Brain microvascular endothelial cell (primary cell): ENCODE data around the gene LDLRAD4.
"Not testable (repeated sequence)": the region's sequence is repeated elsewhere in the genome, so short reads cannot be mapped to it uniquely, and the experiment has no call there.

ENCODE experiments used
- DNase-seq: peaks from one replicate; pipeline ENCODE4 v3.0.0-alpha.2; 2020
- H3K27ac ChIP-seq: fragments of 250-450 bp; sonication (Bioruptor Pico); 2 replicates; pipeline ENCODE4 v1.5.1; 2020; ENCODE audit warnings: mild to moderate bottlenecking, moderate library complexity
- H3K27me3 ChIP-seq: fragments of 250-450 bp; sonication (Bioruptor Pico); replicated peaks from 2 replicates; pipeline ENCODE4 v1.5.1; 2020; ENCODE audit warnings: mild to moderate bottlenecking
- H3K36me3 ChIP-seq: fragments of 250-450 bp; sonication (Bioruptor Pico); replicated peaks from 2 replicates; pipeline ENCODE4 v1.5.1; 2020; ENCODE audit warnings: mild to moderate bottlenecking
- H3K4me3 ChIP-seq: 2 replicates; pipeline ENCODE4 v1.5.1; 2011; ENCODE audit warnings: low read depth, mild to moderate bottlenecking, control low read depth, low read length, moderate library complexity
- in situ Hi-C: cut with HindIII; loops from 2 replicates; pipeline ENCODE4 v1.10.0; 2017; ENCODE audit warnings: low sequenced_read_pairs, low pct_ligation_motif_present
- TF ChIP-seq, protein P1 (sequence below): IDR thresholded peaks from 2 replicates; pipeline ENCODE4 v1.5.1; 2011; ENCODE audit warnings: low read depth, mild to moderate bottlenecking, moderate library complexity, low read length, control low read depth, inconsistent platforms; ENCODE audit errors: missing control alignments

LDLRAD4 gene

DNA sequence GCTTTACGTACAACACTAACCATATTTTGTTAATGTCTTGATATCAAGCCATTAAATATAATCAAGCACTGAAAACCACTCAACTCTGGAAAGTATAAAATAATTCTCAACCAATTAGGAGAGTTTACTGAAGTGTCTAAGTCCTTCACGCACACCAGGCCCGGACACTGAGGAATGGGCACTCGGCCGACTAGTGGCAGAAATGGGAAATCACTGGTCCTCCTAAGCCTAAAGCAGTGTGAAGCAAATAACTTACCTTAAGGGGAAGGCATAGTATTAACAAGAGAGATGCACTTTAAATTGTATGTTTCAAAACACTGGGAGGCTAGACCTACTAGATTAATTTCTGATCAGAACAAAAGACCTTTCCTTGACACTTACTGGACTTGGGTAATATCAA is 462.1 kb downstream of the LDLRAD4 start:
- DNase-seq: no peak
- Histone ChIP-seq H3K27me3 (no peaks in the 10 kb centered on the region), H3K4me3 (no peak overlapping the region), H3K27ac (no peak overlapping the region), H3K36me3 (no peaks in the 10 kb centered on the region)
- in situ Hi-C loops: no loop called here
- TF ChIP-seq, protein P1, sequence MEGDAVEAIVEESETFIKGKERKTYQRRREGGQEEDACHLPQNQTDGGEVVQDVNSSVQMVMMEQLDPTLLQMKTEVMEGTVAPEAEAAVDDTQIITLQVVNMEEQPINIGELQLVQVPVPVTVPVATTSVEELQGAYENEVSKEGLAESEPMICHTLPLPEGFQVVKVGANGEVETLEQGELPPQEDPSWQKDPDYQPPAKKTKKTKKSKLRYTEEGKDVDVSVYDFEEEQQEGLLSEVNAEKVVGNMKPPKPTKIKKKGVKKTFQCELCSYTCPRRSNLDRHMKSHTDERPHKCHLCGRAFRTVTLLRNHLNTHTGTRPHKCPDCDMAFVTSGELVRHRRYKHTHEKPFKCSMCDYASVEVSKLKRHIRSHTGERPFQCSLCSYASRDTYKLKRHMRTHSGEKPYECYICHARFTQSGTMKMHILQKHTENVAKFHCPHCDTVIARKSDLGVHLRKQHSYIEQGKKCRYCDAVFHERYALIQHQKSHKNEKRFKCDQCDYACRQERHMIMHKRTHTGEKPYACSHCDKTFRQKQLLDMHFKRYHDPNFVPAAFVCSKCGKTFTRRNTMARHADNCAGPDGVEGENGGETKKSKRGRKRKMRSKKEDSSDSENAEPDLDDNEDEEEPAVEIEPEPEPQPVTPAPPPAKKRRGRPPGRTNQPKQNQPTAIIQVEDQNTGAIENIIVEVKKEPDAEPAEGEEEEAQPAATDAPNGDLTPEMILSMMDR: peak; percentile 60

DNA sequence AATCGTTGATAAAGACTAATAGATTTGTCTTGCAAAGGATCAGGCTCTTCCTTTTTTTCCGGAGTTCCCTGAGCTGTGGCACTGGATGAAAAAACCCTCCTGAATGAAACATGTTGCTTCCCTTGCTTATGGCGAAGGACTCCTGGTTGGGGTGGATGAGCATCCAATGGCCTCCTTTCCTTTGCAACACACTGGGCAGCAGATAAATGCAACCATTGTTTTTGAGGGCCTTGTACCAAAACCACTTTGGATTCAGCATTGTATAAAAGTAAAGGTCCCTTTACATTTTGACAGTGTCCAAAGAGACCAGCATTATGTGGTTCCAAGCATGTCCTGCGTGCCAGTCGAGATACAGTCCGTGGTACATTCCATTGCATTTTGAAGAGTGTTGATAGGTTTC is 463.1 kb downstream of the LDLRAD4 start:
- in situ Hi-C loops: no loop called here
- no peaks in the 10 kb centered on the region for H3K36me3 ChIP-seq
- DNase-seq: no peak
- no peaks in the 10 kb centered on the region for H3K27me3 ChIP-seq
- no peak overlapping the region for H3K4me3 ChIP-seq
- TF ChIP-seq, protein P1: no peak
- H3K27ac ChIP-seq: no peak overlapping the region

DNA sequence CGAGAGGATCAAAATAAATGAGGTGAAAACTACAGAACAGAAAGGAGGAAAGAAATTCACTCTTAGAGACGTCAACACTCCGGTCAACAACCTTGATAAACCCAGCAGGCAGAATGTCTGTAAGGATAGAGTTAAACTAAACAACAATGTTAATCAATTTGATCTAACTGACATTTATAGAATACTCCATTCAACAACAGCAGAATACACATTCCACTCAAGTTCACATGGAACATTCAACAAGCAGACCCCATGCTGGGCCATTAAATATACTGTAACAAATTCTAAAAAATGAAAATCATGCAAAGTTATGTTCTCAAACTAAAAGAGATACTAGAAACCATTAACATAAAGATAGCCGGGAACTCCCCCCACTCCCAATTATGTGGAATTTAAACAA is 466.0 kb downstream of the LDLRAD4 start:
- TF ChIP-seq, protein P1: no peak
- in situ Hi-C loops: no loop called here
- no peak for DNase-seq
- H3K27ac ChIP-seq: no peak overlapping the region
- no peaks in the 10 kb centered on the region for H3K27me3 ChIP-seq
- H3K36me3 ChIP-seq: no peaks in the 10 kb centered on the region
- H3K4me3 ChIP-seq: no peak overlapping the region

DNA sequence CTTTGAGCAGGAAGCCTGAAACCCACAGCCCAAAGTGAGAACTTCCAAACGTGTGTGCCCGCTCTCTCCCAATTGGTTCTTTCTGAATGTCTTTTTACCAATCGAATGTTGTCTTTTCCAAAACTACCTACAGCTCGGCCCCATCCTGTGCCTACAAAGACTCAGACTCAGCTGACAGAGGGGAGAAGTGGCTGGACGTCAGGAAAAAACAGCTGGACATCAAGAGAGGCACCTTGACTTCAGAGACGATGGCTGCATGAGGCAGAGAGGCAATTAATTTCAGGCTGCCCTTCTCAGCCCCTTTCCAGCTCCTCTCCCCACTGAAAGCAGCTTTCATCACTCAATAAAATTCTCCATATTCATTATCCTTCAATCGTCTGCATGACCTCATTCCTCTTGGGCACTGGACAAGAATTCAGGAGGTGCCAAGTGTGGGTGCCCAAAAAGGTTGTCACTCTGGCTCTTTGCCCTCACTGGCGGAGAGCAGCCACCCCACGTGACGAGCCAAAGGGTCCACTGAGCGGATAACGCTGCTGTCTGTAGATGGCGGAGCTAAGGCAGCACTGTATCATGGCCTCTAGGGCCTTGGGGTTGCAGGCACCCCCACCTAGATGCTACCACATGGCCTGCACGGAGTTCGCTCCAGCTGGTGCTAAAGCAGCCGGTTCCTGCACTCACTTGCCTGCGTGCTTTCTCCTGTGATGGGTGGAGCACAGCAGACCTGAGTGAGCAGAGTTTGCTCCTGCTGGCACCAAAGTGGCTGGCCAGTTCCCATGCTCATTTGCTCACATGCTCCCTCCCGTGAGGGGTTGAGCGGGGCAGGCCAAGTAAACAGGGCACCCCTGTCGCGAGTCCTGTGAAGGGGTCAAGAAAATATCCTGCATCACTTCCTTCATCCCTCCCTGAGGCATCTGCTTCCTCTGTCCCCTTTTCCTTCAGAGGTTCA is 469.9 kb downstream of the LDLRAD4 start:
- no peak overlapping the region for H3K27ac ChIP-seq
- TF ChIP-seq, protein P1: no peak
- H3K36me3 ChIP-seq: no peaks in the 10 kb centered on the region
- no peaks in the 10 kb centered on the region for H3K27me3 ChIP-seq
- no peak for DNase-seq
- H3K4me3 ChIP-seq: no peak overlapping the region
- in situ Hi-C loops: no loop called here

DNA sequence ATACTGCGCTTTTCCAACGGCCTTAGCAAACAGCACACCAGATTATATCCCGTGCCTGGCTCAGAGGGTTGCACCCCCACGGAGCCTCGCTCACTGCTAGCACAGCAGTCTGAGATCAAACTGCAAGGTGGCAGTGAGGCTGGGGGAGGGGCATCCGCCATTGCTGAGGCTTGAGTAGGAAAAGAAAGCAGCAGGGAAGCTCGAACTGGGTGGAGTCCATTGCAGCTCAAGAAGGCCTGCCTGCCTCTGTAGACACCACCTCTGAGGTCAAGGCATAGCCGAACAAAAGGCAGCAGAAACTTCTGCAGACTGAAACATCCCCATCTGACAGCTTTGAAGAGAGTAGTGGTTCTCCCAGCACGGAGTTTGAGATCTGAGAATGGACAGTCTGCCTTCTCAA is 471.5 kb downstream of the LDLRAD4 start:
- DNase-seq, H3K4me3 ChIP-seq, H3K36me3 ChIP-seq, H3K27ac ChIP-seq, H3K27me3 ChIP-seq, in situ Hi-C loops: not testable (repeated sequence)

DNA sequence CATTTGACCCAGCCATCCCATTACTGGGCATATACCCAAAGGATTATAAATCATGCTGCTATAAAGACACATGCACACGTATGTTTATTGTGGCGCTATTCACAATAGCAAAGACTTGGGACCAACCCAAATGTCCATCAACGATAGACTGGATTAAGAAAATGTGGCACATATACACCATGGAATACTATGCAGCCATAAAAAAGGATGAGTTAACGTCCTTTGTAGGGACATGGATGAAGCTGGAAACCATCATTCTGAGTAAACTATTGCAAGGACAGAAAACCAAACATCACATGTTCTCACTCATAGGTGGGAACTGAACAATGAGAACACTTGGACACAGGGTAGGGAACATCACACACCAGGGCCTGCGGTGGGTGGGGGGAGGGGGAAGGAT is 476.8 kb downstream of the LDLRAD4 start:
- in situ Hi-C loops, H3K36me3 ChIP-seq, DNase-seq, H3K27me3 ChIP-seq, H3K27ac ChIP-seq, H3K4me3 ChIP-seq: not testable (repeated sequence)

DNA sequence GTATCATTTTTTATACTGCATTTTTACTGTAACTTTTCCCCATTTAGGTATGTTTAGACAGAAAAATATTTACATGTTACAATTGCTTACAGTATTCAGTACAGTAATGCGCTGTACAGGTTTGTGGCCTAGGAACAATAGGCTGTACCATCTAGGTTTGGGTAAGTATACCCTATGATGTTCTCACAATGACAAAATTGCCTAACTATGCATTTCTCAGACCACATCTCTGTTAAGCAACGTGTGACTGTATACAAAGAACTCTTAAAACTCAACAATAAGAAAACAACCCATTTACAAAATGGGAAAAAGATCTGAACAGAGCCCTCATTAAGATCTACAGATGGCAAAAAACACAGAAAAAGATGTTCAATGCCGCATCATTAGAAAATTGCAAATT is 478.4 kb downstream of the LDLRAD4 start:
- no peak for DNase-seq
- TF ChIP-seq, protein P1: no peak
- Histone ChIP-seq H3K4me3 (no peak overlapping the region), H3K27me3 (no peaks in the 10 kb centered on the region), H3K27ac (no peak overlapping the region), H3K36me3 (no peaks in the 10 kb centered on the region)
- in situ Hi-C loops: no loop called here
